SU-DHL-6 (cell line): Measurements from ENCODE around the gene NUDT3.

ENCODE experiments used
- H2AFZ ChIP-seq: fragments of 200-600 bp; sonication (generic); 2 replicates; pipeline ENCODE4 v1.6.1; 2014; ENCODE audit warnings: low read depth, mild to moderate bottlenecking, moderate library complexity, mixed read lengths, antibody characterized with exemption, low read length; ENCODE audit not compliant: severe bottlenecking
- H3F3A ChIP-seq: fragments of 200-600 bp; shearing (Covaris generic); 2 replicates; pipeline ENCODE4 v1.6.0; 2016; ENCODE audit warnings: antibody characterized with exemption, mild to moderate bottlenecking; ENCODE audit not compliant: insufficient read depth
- H3K27ac ChIP-seq: fragments of 200-600 bp; sonication (generic); 2 replicates; pipeline ENCODE4 v1.5.1; 2016; ENCODE audit warnings: low read depth, mild to moderate bottlenecking, low read length, moderate library complexity, mixed read lengths
- H3K27me3 ChIP-seq: fragments of 200-600 bp; sonication (generic), shearing (Covaris generic); 2 replicates; pipeline ENCODE4 v1.6.0; 2014; ENCODE audit warnings: mild to moderate bottlenecking, low read length
- H3K36me3 ChIP-seq: fragments of 200-600 bp; sonication (generic); 2 replicates; pipeline ENCODE4 v1.6.1; 2014; ENCODE audit warnings: mild to moderate bottlenecking, low read length, mixed read lengths
- H3K4me2 ChIP-seq: fragments of 300-600, 200-600 bp; shearing (Covaris generic), sonication (generic); 2 replicates; pipeline ENCODE4 v1.6.0; 2014; ENCODE audit warnings: low read length, low read depth, mild to moderate bottlenecking; ENCODE audit not compliant: poor library complexity, severe bottlenecking
- H3K4me3 ChIP-seq: fragments of 200-600 bp; sonication (generic); 2 replicates; pipeline ENCODE4 v1.5.1; 2014; ENCODE audit warnings: antibody characterized with exemption, low read length, mild to moderate bottlenecking, mixed read lengths; ENCODE audit not compliant: insufficient read depth, poor library complexity, severe bottlenecking
- H3K79me2 ChIP-seq: fragments of 200-600 bp; sonication (generic); 2 replicates; pipeline ENCODE4 v1.6.1; 2014; ENCODE audit warnings: mild to moderate bottlenecking, low read length, moderate library complexity; ENCODE audit not compliant: insufficient read depth
- H3K9ac ChIP-seq: fragments of 200-600 bp; sonication (generic); 2 replicates; pipeline ENCODE4 v1.7.0; 2014; ENCODE audit warnings: mild to moderate bottlenecking, low read length
- H3K9me2 ChIP-seq: fragments of 200-600 bp; sonication (generic); replicated peaks from 2 replicates; pipeline ENCODE4 v1.6.1; 2014; ENCODE audit warnings: low read length; ENCODE audit not compliant: insufficient read depth
- H3K9me3 ChIP-seq: fragments of 200-600 bp; sonication (generic); 2 replicates; pipeline ENCODE4 v1.6.1; 2014; ENCODE audit warnings: low read length, mixed read lengths; ENCODE audit not compliant: insufficient read depth
- H4K20me1 ChIP-seq: fragments of 200-600 bp; sonication (generic); 2 replicates; pipeline ENCODE4 v1.6.1; 2014; ENCODE audit warnings: low read depth, mild to moderate bottlenecking, antibody characterized with exemption, low read length, moderate library complexity, mixed read lengths
- EZH2phosphoT487 ChIP-seq: fragments of 200-600 bp; sonication (generic), shearing (Covaris generic); conservative IDR thresholded peaks from 2 replicates; pipeline ENCODE4 v1.6.1; 2018; ENCODE audit warnings: mild to moderate bottlenecking, antibody characterized with exemption, low read length, moderate library complexity, mixed read lengths
- TF ChIP-seq, protein P1 (sequence below): fragments of 200-600 bp; sonication (generic); IDR thresholded peaks from one replicate; pipeline ENCODE4 v1.5.1; 2017; ENCODE audit warnings: antibody characterized with exemption, mild to moderate bottlenecking, low read length, moderate library complexity; ENCODE audit not compliant: insufficient read depth, poor library complexity, severe bottlenecking

The NUDT3 gene

DNA sequence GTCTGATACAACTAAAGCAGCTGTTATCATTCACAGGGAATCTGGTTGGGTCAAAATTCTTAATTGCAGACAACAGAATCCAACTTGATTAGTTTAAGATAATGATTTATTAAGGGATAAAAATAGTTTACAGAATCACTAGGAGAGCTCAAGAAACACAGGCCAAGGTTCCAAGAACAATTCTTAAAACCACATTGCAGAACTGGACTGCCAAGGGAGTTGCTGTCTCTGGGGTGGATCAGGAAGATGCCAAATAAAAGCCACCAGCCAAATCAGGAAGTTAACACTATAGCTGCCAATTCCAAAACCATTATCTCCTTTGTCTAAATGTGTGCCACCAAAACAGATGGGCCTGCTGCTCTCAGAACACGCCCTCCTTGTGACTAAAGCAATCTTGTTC lies 53.7 kb downstream of the NUDT3 start:
- no peaks in the 10 kb centered on the region for H3K27me3 ChIP-seq
- H3K79me2 ChIP-seq = peaks cover 34% of the 10 kb centered on the region
- H3K4me3 ChIP-seq = no peak overlapping the region
- no peaks in the 10 kb centered on the region for H3K9me2 ChIP-seq
- H3F3A ChIP-seq = no peaks in the 10 kb centered on the region
- no peak overlapping the region for H3K4me2 ChIP-seq
- no peaks in the 10 kb centered on the region for H3K9me3 ChIP-seq
- H3K36me3 ChIP-seq = no peaks in the 10 kb centered on the region; the same call in 1 of the 2 replicates
- TF ChIP-seq, protein P1, sequence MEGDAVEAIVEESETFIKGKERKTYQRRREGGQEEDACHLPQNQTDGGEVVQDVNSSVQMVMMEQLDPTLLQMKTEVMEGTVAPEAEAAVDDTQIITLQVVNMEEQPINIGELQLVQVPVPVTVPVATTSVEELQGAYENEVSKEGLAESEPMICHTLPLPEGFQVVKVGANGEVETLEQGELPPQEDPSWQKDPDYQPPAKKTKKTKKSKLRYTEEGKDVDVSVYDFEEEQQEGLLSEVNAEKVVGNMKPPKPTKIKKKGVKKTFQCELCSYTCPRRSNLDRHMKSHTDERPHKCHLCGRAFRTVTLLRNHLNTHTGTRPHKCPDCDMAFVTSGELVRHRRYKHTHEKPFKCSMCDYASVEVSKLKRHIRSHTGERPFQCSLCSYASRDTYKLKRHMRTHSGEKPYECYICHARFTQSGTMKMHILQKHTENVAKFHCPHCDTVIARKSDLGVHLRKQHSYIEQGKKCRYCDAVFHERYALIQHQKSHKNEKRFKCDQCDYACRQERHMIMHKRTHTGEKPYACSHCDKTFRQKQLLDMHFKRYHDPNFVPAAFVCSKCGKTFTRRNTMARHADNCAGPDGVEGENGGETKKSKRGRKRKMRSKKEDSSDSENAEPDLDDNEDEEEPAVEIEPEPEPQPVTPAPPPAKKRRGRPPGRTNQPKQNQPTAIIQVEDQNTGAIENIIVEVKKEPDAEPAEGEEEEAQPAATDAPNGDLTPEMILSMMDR = no peak
- no peak for TF ChIP-seq EZH2phosphoT487
- H3K9ac ChIP-seq = no peak overlapping the region
- H2AFZ ChIP-seq = no peak overlapping the region
- H3K27ac ChIP-seq = no peak overlapping the region
- no peaks in the 10 kb centered on the region for H4K20me1 ChIP-seq

DNA sequence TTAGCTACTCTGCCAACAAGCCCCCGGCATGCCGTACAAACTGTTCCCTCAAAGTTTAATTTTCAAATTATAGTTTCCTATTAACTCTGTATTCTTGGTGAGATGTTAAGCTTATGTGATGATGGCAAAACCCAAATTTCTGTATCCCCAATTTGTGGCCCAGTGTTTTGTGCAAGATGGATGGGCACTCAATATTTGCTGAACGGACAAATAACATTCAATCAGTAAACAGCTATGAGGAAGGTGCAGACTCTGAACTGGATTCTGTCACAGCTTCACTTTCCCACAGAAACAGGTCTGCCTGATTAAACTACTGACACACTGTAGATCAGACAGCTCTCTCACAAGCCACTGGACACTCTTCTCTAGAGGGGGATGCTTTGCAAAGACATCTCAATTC lies 54.1 kb downstream of the NUDT3 start:
- Histone ChIP-seq H3K9me3 (no peaks in the 10 kb centered on the region), H3K36me3 (no peaks in the 10 kb centered on the region; the same call in 1 of the 2 replicates), H3K79me2 (peaks cover 32% of the 10 kb centered on the region), H3K9ac (no peak overlapping the region), H3K4me2 (no peak overlapping the region), H3F3A (no peaks in the 10 kb centered on the region), H3K27me3 (no peaks in the 10 kb centered on the region), H3K27ac (no peak overlapping the region), H3K9me2 (no peaks in the 10 kb centered on the region), H4K20me1 (no peaks in the 10 kb centered on the region), H3K4me3 (no peak overlapping the region), H2AFZ (no peak overlapping the region)
- TF ChIP-seq EZH2phosphoT487 = no peak
- TF ChIP-seq, protein P1 = no peak

DNA sequence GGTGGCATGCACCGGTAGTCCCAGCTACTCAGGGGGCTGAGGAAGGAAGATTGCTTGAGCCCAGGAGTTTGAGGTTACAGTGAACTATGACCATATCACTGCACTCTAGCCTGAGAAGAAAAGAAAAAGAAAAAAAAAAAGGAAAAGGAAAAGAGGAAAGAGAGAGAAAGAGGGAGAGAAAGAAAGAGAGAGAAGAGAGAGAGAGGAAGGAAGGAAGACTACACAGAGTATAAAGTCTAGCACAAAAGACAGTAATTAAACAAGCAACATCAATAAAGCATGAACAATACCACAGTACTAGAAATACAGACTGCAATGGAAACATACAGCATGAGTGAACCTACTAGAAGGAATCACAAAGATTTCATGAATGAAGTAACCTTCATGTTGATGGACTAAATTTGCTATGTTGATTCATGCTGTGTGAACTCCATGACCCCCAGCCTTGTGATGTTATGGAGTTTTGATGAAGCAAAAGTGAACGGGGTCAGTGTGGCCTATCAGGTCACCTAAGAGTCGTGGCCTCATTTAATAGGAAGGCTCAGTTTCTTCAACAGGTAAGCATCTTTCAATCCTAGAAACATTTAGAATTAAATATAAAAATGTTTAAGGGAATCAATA lies 57.6 kb downstream of the NUDT3 start:
- TF ChIP-seq, protein P1 = no peak
- Histone ChIP-seq H4K20me1 (no peaks in the 10 kb centered on the region), H3K4me3 (no peak overlapping the region), H3K27ac (no peak overlapping the region), H3K27me3 (no peaks in the 10 kb centered on the region), H3K79me2 (peaks cover 31% of the 10 kb centered on the region; the same call in 1 of the 2 replicates), H3K36me3 (peaks cover 5% of the 10 kb centered on the region; the same call in 1 of the 2 replicates), H3K9me3 (no peaks in the 10 kb centered on the region), H3K9ac (no peak overlapping the region), H3F3A (0 out of 2 replicates have a peak, but pooled peaks cover 3% of the 10 kb centered on the region), H3K9me2 (no peaks in the 10 kb centered on the region), H3K4me2 (no peak overlapping the region), H2AFZ (no peak overlapping the region)
